ENCODE data around the gene TAP1.

- TF ChIP-seq POLR2A (IDR thresholded peaks at IDR 0.05; ENCODE audit: low read length): peak; percentile 69
- no peak for TF ChIP-seq GATA1 (IDR thresholded peaks at IDR 0.05; ENCODE audit: low read depth, low read length)
Measured at GRCh38 chr6:32853541-32854375, at the start of gene TAP1, which contains the start of gene PSMB9.

Data from erythroblast (primary cell).